Stimulated activated CD8-positive, alpha-beta memory T cell treated with anti-CD3 and anti-CD28 coated beads, Interleukin-2, amount 100 ng/mL, for 48 hours (primary cell): ENCODE measurements around the gene NME2.

Experiments used
- DNase-seq, 2 donors: peaks; one replicate each; pipeline ENCODE4 v3.0.0-alpha.2; 2020; ENCODE audit warnings: low read depth in 2 of 2

NME2 gene

GRCh38 chr17:51200846-51201245 is 34.6 kb downstream of the NME2 start:
- no peak for DNase-seq

- no peak for DNase-seq
Measured at GRCh38 chr17:51203838-51204237, 37.6 kb downstream of the NME2 start.

- no peak for DNase-seq
Measured at GRCh38 chr17:51214920-51215319, 48.7 kb downstream of the NME2 start.

DNA sequence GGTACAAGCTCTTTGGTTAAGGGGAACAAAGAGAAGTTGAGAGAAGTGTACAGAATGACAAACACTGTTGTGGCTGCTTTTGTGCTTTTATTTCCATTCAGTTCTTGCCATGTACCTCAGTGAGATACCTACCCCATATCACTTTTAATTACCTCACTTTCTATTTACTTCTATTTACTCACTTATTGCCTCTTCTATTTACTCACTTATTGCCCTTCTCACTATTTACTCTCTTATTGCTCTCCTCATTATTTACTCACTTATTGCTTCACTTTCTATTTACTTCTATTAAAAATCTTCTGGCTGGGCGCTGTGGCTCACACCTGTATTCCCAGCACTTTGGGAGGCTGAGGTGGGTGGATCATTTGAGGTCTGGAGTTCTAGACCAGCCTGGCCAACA is 51.7 kb downstream of the NME2 start:
- no peak for DNase-seq

DNA sequence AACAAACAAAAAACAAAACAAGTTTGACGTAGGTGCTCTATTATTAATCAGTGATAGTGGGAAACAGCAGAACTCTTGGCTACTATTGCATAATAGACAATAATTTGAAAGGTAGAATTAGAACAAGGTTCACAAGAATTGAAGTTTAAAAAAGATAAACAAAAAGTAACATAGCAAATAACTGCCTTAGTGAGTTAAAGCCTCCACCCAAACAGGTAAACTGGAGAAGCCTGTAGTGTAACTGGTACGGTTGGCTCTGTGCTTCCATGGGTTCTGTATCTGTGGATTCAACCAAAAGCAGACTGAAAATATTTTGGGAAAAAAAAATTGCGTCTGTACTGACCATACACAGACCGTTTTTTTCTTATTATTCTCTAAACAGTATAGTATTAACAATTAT is 55.1 kb downstream of the NME2 start:
- no peak for DNase-seq
